Mesothelial cell of epicardium (in vitro differentiated cells): ENCODE measurements around the gene PAPSS2. TPM values are rescaled to one million over a fixed set of nuclear protein-coding genes. Genes with fewer than 3 reads are reported as not detected.

ENCODE experiments used
- DNase-seq, 2 experiments: peaks; one replicate each; pipeline ENCODE4 v3.0.0; 2021; ENCODE audit warnings: low spot score in 2 of 2; ENCODE audit not compliant: unreplicated experiment in 2 of 2
- H3K27ac Mint-ChIP-seq: 2 replicates; pipeline ENCODE4 v1.8.0; 2021; ENCODE audit warnings: mixed read lengths
- H3K27me3 Mint-ChIP-seq: 2 replicates; pipeline ENCODE4 v1.8.0; 2021; ENCODE audit warnings: low read depth, mixed read lengths
- H3K36me3 Mint-ChIP-seq: 2 replicates; pipeline ENCODE4 v1.8.0; 2021; ENCODE audit warnings: mixed read lengths
- H3K4me1 Mint-ChIP-seq: 2 replicates; pipeline ENCODE4 v1.8.0; 2021; ENCODE audit warnings: mixed read lengths
- H3K4me3 Mint-ChIP-seq: 2 replicates; pipeline ENCODE4 v1.8.0; 2021; ENCODE audit warnings: mild to moderate bottlenecking, moderate library complexity, mixed read lengths
- H3K9me3 Mint-ChIP-seq: 2 replicates; pipeline ENCODE4 v1.8.0; 2021; ENCODE audit warnings: mixed read lengths
- total RNA-seq: library from RNA; stranded (reverse); gene quantifications from 3 replicates; pipeline ENCODE4 v1.2.1, GENCODE V29; 2021
- TF ChIP-seq, protein P1 (sequence below): fragments of 200-600 bp; sonication (generic); IDR thresholded peaks from one replicate; pipeline ENCODE4 v1.5.0; 2021; ENCODE audit warnings: antibody characterized with exemption; ENCODE audit not compliant: unreplicated experiment

The PAPSS2 gene
- total RNA-seq, 1 donor from 2014 or later: 13.7 TPM

DNA sequence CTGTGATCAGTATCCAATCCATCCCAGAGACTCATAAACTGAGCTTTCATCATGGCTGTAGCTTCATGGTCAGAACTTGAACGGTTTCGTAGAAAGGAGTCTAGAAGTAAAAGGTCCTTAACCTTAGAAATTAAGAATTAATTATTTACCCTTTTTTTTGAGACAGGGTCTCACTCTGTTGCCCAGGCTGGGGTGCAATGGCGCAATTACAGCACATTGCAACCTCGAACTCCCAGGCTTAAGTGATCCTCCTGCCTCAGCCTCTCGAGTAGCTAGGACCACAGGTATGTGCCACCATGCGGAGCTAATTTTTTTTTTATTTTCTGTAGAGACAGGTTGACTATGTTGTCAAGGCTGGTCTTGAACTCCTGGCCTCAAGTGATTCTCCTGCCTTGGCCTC is 116.7 kb downstream of the PAPSS2 start:
- Mint-ChIP-seq H3K4me3 (no peak overlapping the region), H3K27me3 (no peaks in the 10 kb centered on the region), H3K27ac (no peak overlapping the region), H3K36me3 (peaks cover 41% of the 10 kb centered on the region), H3K4me1 (peaks cover 3% of the 10 kb centered on the region), H3K9me3 (peaks cover 6% of the 10 kb centered on the region)
- TF ChIP-seq, protein P1, sequence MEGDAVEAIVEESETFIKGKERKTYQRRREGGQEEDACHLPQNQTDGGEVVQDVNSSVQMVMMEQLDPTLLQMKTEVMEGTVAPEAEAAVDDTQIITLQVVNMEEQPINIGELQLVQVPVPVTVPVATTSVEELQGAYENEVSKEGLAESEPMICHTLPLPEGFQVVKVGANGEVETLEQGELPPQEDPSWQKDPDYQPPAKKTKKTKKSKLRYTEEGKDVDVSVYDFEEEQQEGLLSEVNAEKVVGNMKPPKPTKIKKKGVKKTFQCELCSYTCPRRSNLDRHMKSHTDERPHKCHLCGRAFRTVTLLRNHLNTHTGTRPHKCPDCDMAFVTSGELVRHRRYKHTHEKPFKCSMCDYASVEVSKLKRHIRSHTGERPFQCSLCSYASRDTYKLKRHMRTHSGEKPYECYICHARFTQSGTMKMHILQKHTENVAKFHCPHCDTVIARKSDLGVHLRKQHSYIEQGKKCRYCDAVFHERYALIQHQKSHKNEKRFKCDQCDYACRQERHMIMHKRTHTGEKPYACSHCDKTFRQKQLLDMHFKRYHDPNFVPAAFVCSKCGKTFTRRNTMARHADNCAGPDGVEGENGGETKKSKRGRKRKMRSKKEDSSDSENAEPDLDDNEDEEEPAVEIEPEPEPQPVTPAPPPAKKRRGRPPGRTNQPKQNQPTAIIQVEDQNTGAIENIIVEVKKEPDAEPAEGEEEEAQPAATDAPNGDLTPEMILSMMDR: no peak
- DNase-seq: no peak

DNA sequence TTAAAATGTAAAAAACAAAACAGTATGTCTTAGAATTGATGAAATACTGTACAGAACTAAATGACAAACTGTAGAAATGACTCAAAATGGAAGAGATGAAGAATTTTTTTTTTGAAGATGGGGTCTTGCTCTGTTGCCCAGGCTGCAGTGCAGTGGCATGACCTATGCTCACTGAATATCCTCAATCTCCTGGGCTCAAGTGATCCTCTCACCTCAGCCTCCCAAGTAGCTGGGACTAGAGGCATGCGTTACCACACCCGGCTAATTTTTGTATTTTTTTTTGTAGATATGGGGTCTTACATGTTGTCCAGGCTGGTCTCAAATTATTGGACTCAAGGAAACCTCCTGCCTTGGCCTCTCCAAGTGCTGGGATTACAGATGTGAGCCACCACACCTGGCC is 121.9 kb downstream of the PAPSS2 start:
- H3K27me3 Mint-ChIP-seq: no peaks in the 10 kb centered on the region

DNA sequence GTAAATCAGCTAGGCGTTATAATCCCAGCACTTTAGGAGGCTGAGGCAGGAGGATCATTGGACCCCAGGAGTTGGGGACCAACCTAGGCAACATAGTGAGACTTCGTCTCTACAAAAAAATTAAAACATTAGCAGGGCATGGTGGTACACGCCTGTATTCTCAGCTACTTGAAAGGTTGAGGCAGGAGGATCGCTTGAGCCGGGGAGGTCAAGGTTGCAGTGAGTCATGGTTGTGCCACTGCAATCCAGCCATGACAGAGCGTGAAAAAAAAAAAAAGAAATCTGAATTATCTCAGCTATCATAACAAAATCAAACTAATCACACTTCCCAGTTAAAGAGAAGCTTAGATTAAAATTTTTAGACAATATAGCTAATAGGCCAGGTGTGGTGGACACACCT is 123.0 kb downstream of the PAPSS2 start:
- Mint-ChIP-seq H3K27me3 (no peaks in the 10 kb centered on the region), H3K4me1 (no peaks in the 10 kb centered on the region), H3K27ac (no peak overlapping the region), H3K9me3 (peaks cover 6% of the 10 kb centered on the region), H3K36me3 (peaks cover 46% of the 10 kb centered on the region), H3K4me3 (no peak overlapping the region)
- TF ChIP-seq, protein P1: no peak
- DNase-seq: no peak

More for the DNA sequence above, 121.9 kb downstream of the PAPSS2 start:
- no peak overlapping the region for H3K4me3 Mint-ChIP-seq
- H3K27ac Mint-ChIP-seq: no peak overlapping the region
- peaks cover 3% of the 10 kb centered on the region for H3K4me1 Mint-ChIP-seq
- TF ChIP-seq, protein P1: no peak
- peaks cover 6% of the 10 kb centered on the region for H3K9me3 Mint-ChIP-seq
- no peak for DNase-seq
- H3K36me3 Mint-ChIP-seq: peaks cover 52% of the 10 kb centered on the region

DNA sequence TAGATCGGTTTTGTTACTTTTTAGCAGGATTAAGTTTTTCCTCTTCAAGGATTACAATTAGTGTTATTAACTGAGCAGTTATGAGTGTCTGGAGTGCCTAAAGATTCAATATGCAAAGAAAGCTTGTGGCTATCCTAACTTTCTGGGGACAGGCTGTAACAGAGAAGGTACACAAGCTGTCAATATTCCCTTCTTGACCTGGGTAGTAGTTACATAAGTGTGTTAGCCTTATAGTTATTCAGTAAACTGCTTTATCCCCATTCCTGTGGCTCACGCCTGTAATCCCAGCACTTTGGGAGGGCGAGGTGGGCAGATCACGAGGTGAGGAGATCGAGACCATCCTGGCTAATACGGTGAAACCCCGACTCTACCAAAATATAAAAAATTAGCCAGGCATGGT is 126.7 kb downstream of the PAPSS2 start:
- Mint-ChIP-seq H3K9me3 (no peaks in the 10 kb centered on the region), H3K27me3 (no peaks in the 10 kb centered on the region), H3K4me3 (no peak overlapping the region), H3K27ac (no peak overlapping the region), H3K36me3 (peaks cover 31% of the 10 kb centered on the region), H3K4me1 (no peaks in the 10 kb centered on the region)
- TF ChIP-seq, protein P1: no peak
- no peak for DNase-seq

DNA sequence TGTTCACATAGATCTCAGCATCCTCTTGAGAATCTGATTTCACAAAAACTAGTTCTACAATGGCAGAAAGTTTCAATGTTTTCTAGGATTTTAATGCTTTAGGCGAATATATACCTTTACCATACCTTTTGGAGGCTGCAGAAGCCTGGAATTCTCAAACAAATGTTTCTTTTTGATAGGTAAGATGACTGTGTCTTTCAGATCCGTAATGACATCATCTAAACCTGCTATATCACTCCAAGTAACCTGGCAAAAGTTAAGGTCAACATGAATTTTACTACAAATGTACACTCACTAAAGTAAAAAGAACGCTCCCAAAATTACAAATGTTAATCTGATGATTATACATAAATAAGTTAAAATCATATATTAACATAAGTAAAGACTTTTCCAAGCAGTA is 130.5 kb downstream of the PAPSS2 start:
- H3K27me3 Mint-ChIP-seq: no peaks in the 10 kb centered on the region
- H3K36me3 Mint-ChIP-seq: peaks cover 27% of the 10 kb centered on the region
- H3K27ac Mint-ChIP-seq: no peak overlapping the region
- H3K4me3 Mint-ChIP-seq: no peak overlapping the region
- H3K9me3 Mint-ChIP-seq: no peaks in the 10 kb centered on the region
- H3K4me1 Mint-ChIP-seq: no peaks in the 10 kb centered on the region
- TF ChIP-seq, protein P1: no peak
- no peak for DNase-seq

DNA sequence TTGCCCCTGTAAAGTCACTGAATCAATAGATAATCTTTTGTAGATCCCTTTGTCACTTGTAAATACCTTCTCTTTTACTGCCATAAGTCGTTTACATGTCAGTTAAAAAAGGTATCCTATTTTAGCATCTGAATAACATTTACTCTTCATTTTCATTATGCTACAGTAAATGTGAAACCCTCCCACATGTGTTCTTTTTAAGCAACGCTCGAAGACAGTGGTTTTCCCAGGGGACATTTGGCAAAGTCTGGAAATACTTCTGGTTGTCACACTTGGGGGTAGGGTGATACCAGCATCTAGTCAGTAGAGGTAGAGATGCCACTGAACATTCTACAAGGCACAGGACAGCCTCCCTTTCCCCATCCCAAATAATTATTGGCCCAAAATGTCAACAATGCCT is 134.6 kb downstream of the PAPSS2 start:
- DNase-seq: no peak
- TF ChIP-seq, protein P1: no peak
- no peak overlapping the region for H3K4me3 Mint-ChIP-seq
- no peaks in the 10 kb centered on the region for H3K27me3 Mint-ChIP-seq
- H3K4me1 Mint-ChIP-seq: no peaks in the 10 kb centered on the region
- H3K36me3 Mint-ChIP-seq: peaks cover 38% of the 10 kb centered on the region
- peaks cover 7% of the 10 kb centered on the region for H3K9me3 Mint-ChIP-seq
- no peak overlapping the region for H3K27ac Mint-ChIP-seq
